HepG2 (cell line): Measurements from ENCODE around the gene THOC7. TPM values are rescaled to one million over a fixed set of nuclear protein-coding genes. Genes with fewer than 3 reads are reported as not detected.
A peak's percentile ranks its signal among the peaks of the same experiment; 100 is the strongest.

Experiments used
- ATAC-seq: fragments of 200-7000 bp; cut with Tn5 transposase; 3 replicates; pipeline ENCODE4 v1.9.1; 2020; ENCODE audit warnings: mild to moderate bottlenecking, moderate library complexity
- BruUV-seq: library from RNA; stranded (reverse); fragments of 400-500 nt; replicated peaks from 2 replicates; lab custom pipeline; 2021; lab: Mats Ljungman, UMichigan
- CTCF ChIA-PET: fragments of 300-600 bp; formaldehyde crosslinking; extraction: SDS; loops from one replicate; lab custom pipeline; 2021; ENCODE audit warnings: low total read pairs, inconsistent platforms, low intra/inter-chr PET ratio; lab: Yijun Ruan, JAX
- POLR2A ChIA-PET: fragments of 350-600 bp; sonication (Branson Sonifier 250); formaldehyde crosslinking; loops from one replicate; lab custom pipeline; 2020; ENCODE audit warnings: antibody characterized with exemption, inconsistent platforms; lab: Yijun Ruan, JAX
- DNase-seq: peaks from one replicate; pipeline ENCODE4 v3.0.0-alpha.2; 2015; ENCODE audit warnings: low spot score
- FAIRE-seq: peaks from 3 replicates; lab custom pipeline; 2011; peaks lifted over from hg19 to GRCh38; lab: Jason Lieb, UNC
- H2AFZ ChIP-seq: one replicate; pipeline ENCODE4 v1.6.1; 2011; ENCODE audit warnings: low read length, inconsistent platforms
- H3K27ac ChIP-seq: fragments of 300-600 bp; 3 replicates; pipeline ENCODE4 v1.8.0; 2011; ENCODE audit warnings: mixed run types, mild to moderate bottlenecking, mixed read lengths, low read length, inconsistent platforms; ENCODE audit not compliant: insufficient read depth; ENCODE audit errors: extremely low read length
- H3K27me3 ChIP-seq, 2 experiments: fragments of 200-600 bp in 1 of 2; 2 replicates in 1 of 2; 3 replicates in 1 of 2; pipeline versions ENCODE4 v1.6.0 to v1.8.0; 2011; ENCODE audit warnings: low read length in 2 of 2, mild to moderate bottlenecking in 2 of 2, moderate library complexity in 2 of 2, inconsistent platforms in 1 of 2; ENCODE audit not compliant: insufficient read depth in 2 of 2, control insufficient read depth in 1 of 2
- H3K36me3 ChIP-seq, 2 experiments: fragments of 200-600 bp in 1 of 2; replicated peaks in 1 of 2; 2 replicates in 1 of 2; 3 replicates in 1 of 2; pipeline versions ENCODE4 v1.5.1 to v1.8.0; 2011; ENCODE audit warnings: low read length in 2 of 2, inconsistent platforms in 1 of 2; ENCODE audit not compliant: insufficient read depth in 2 of 2, control insufficient read depth in 1 of 2
- H3K4me1 ChIP-seq: 2 replicates; pipeline ENCODE4 v1.5.1; 2012; ENCODE audit warnings: low read length, inconsistent platforms; ENCODE audit not compliant: insufficient read depth
- H3K4me2 ChIP-seq: 2 replicates; pipeline ENCODE4 v1.6.0; 2011; ENCODE audit warnings: low read depth, low read length, inconsistent platforms
- H3K4me3 ChIP-seq, 3 experiments: fragments of 200-600 bp in 1 of 3; sonication (generic), shearing (Covaris generic) in 1 of 3; replicated peaks in 1 of 3; 2 replicates each; pipeline ENCODE4 v1.5.1; 2011 to 2016; ENCODE audit warnings: low read length in 3 of 3, inconsistent platforms in 2 of 3, low read depth in 2 of 3, mild to moderate bottlenecking in 2 of 3, control low read depth in 1 of 3, mixed read lengths in 1 of 3; ENCODE audit not compliant: insufficient read depth in 1 of 3
- H3K79me2 ChIP-seq: one replicate; pipeline ENCODE4 v1.6.1; 2011; ENCODE audit warnings: low read length, inconsistent platforms; ENCODE audit not compliant: insufficient read depth
- H3K9ac ChIP-seq: 2 replicates; pipeline ENCODE4 v1.6.0; 2011; ENCODE audit warnings: mild to moderate bottlenecking, low read depth, low read length, inconsistent platforms; ENCODE audit not compliant: insufficient read depth
- H3K9me3 ChIP-seq: 2 replicates; pipeline ENCODE4 v1.5.1; 2012; ENCODE audit warnings: mild to moderate bottlenecking, low read length
- H4K20me1 ChIP-seq: 2 replicates; pipeline ENCODE4 v1.6.0; 2011; ENCODE audit warnings: inconsistent platforms, mild to moderate bottlenecking, low read length, moderate library complexity; ENCODE audit not compliant: insufficient read depth
- CTCF ChIP-seq: sonication (generic); formaldehyde crosslinking; IDR thresholded peaks from 2 replicates; pipeline ENCODE4 v1.5.0; 2020; ENCODE audit warnings: mild to moderate bottlenecking, missing genetic modification reagents, moderate library complexity
- HDAC1 ChIP-seq: sonication (generic); formaldehyde crosslinking; IDR thresholded peaks from 2 replicates; pipeline ENCODE4 v1.5.1; 2020; ENCODE audit warnings: mild to moderate bottlenecking, missing genetic modification reagents
- HMGXB4 ChIP-seq, 2 experiments: sonication (generic) in 1 of 2; formaldehyde crosslinking in 1 of 2; IDR thresholded peaks; 2 replicates each; pipeline versions ENCODE4 v1.4.0 to v1.6.1; 2018 to 2020; ENCODE audit warnings: missing genetic modification reagents in 2 of 2, borderline replicate concordance in 1 of 2, low read depth in 1 of 2, mild to moderate bottlenecking in 1 of 2, missing biosample characterization in 1 of 2
- RAD21 ChIP-seq: fragments of 450-650 bp; formaldehyde crosslinking; IDR thresholded peaks from 2 replicates; pipeline ENCODE4 v1.5.0; 2020; ENCODE audit warnings: mild to moderate bottlenecking
- SAP130 ChIP-seq: IDR thresholded peaks from 2 replicates; pipeline ENCODE4 v1.6.1; 2016; ENCODE audit warnings: low read depth
- SMC3 ChIP-seq: IDR thresholded peaks from 2 replicates; pipeline ENCODE4 v1.6.1; 2011; ENCODE audit warnings: low read length, improper control_type of control experiment
- STAG1 ChIP-seq: sonication (generic); formaldehyde crosslinking; IDR thresholded peaks from 2 replicates; pipeline ENCODE4 v1.4.0; 2020; ENCODE audit warnings: missing genetic modification reagents
- ZNF44 ChIP-seq: sonication (generic); formaldehyde crosslinking; IDR thresholded peaks from 2 replicates; pipeline ENCODE4 v1.5.1; 2020; ENCODE audit warnings: mild to moderate bottlenecking, missing genetic modification reagents
- ZNF713 ChIP-seq: sonication (generic); formaldehyde crosslinking; IDR thresholded peaks from 2 replicates; pipeline ENCODE4 v1.4.0; 2020; ENCODE audit warnings: mild to moderate bottlenecking, missing genetic modification reagents
- WGBS: methylation state at CpG from one replicate; pipeline ENCODE4 v1.1.6; 2017; ENCODE audit warnings: low lambda C conversion rate; 5-methylcytosine and 5-hydroxymethylcytosine counted together
- in situ Hi-C: cut with HindIII; loops from 2 replicates; pipeline ENCODE4 v1.10.0; 2017; ENCODE audit warnings: low pct_unique_long_range_greater_than_20kb; ENCODE audit not compliant: extremely low pct_ligation_motif_present
- intact Hi-C: fragments of 100-400 bp; cut with micrococcal nuclease; formaldehyde crosslinking; loops from one replicate; pipeline ENCODE4 v1.10.0; 2022; ENCODE audit not compliant: unreplicated experiment
- polyA plus RNA-seq, 8 experiments: library from polyadenylated mRNA; depleted of rRNA in 3 of 8; stranded (reverse) in 7 of 8; unstranded in 1 of 8; fragments of >200 nt; fragmentation: Illumina TruSeq in 4 of 8; extraction: Trizol in 4 of 8; gene quantifications; 2 replicates each; pipeline versions ENCODE4 v1.2.1 to v1.2.3, GENCODE V29; 2011 to 2016; ENCODE audit warnings: low read depth in 4 of 8, missing spikeins in 1 of 8, mixed read lengths in 1 of 8; ENCODE audit not compliant: insufficient read depth in 1 of 8
- total RNA-seq, 5 experiments: library from RNA; depleted of rRNA; stranded (reverse); fragments of >200 nt; fragmentation: Illumina TruSeq; extraction: Trizol; gene quantifications; 2 replicates each; pipeline ENCODE4 v1.2.3, GENCODE V29; 2016; ENCODE audit warnings: low read depth in 1 of 5

THOC7 gene
- total and polyA plus RNA-seq, 2 of the 13 experiments (the other 11 are each of a cell fraction or from before 2014, with no cell fraction given): 32.8 to 63.5 TPM

- no peak for TF ChIP-seq ZNF44
- no peak for TF ChIP-seq HMGXB4 (CRISPR knock-in tag; IDR thresholded peaks at IDR 0.05; ENCODE audit: borderline replicate concordance in 1 of 2, low read depth in 1 of 2)
- TF ChIP-seq ZNF713 (CRISPR knock-in tag): no peak
Measured at GRCh38 chr3:63819151-63819398, 44.5 kb downstream of the THOC7 start, which contains the start of gene C3orf49 (continued).

GRCh38 chr3:63818282-63819150 is 45.1 kb downstream of the THOC7 start:
- no peak overlapping the region for H3K9ac ChIP-seq
- intact Hi-C loops: loop anchor here (1.0 to 2.0 kb wide), 3 partner anchors 453 to 1196 kb away; no protein-coding TSS in a partner anchor
- H2AFZ ChIP-seq: no peak overlapping the region
- peak; percentile 37 for DNase-seq
- TF ChIP-seq RAD21 (CRISPR knock-in tag) (peak; percentile 63; the same call in 1 of the 2 replicates), CTCF (peak; percentile 84), HDAC1 (CRISPR knock-in tag) (no peak), SMC3 (peak; percentile 78), STAG1 (peak; percentile 86), SAP130 (CRISPR knock-in tag) (no peak)
- H3K4me2 ChIP-seq: no peak overlapping the region
- peak; percentile 78 for ATAC-seq
- H3K4me3 ChIP-seq: no peak overlapping the region
- no peaks in the 10 kb centered on the region for H3K36me3 ChIP-seq
- no peaks in the 10 kb centered on the region for H4K20me1 ChIP-seq
- ChIA-PET CTCF (interaction anchor here (0.8 to 2.6 kb wide), 3 partner anchors 453 to 469 kb away, joined by 5 to 35 read pairs (median 19); no protein-coding TSS in a partner anchor), POLR2A (no interaction called here)
- no peak overlapping the region for H3K27ac ChIP-seq
- H3K27me3 ChIP-seq: no peaks in the 10 kb centered on the region
- H3K9me3 ChIP-seq: no peaks in the 10 kb centered on the region
- BruUV-seq: no TSS peak
- 40% methylated on average over 10 of the region's 10 CpGs for WGBS
- in situ Hi-C loops: loop anchor here (5.0 to 25.0 kb wide), 2 partner anchors 466 to 1181 kb away; no protein-coding TSS in a partner anchor
- FAIRE-seq: peak; percentile 92
- peaks cover 10% of the 10 kb centered on the region for H3K4me1 ChIP-seq
- H3K79me2 ChIP-seq: no peaks in the 10 kb centered on the region
